GM18526 (cell line): Measurements from ENCODE around the gene TCF7.

Source experiments
- POLR2A ChIP-seq: IDR thresholded peaks from 3 replicates; pipeline ENCODE4 v1.6.1; 2011; ENCODE audit not compliant: insufficient read length; ENCODE audit errors: extremely low read depth

Gene TCF7

DNA sequence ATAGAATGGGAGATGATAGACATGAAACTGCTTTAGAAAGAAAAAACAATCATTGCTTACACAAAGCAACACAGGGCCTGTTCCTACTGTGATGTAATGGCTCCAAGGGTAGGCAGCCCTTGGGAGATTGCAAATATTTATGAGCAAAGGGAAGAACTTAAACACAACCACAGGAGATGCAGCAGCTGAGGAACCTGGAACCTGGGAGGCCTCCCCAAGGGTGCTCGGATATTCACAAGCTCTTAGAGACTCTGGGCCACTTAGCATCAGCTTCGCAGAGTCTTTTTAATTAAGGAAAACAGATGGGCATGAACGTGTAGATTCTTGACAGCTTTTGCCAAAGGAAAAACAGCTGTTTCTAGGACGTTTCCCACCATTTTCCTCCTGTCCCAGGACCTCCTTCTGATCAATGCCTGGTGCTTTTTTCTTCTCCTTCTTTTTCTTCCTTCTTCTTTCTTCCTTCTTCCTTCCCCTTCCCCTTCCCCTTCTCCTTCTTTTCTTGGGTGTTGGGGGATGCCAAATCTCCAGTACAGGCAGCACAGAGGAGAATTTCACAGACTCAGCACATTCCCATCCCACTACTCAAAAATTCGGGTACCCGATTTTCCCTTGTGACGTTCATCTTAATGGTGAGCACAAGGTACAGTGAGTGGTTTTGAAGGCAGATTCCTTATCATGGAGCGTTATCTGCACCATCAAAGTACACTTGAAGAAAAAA, 28.1 kb upstream of the TCF7 start:
- TF ChIP-seq POLR2A: no peak

- TF ChIP-seq POLR2A: no peak
Observed at GRCh38 chr5:134086943-134087305, 27.6 kb upstream of the TCF7 start.

DNA sequence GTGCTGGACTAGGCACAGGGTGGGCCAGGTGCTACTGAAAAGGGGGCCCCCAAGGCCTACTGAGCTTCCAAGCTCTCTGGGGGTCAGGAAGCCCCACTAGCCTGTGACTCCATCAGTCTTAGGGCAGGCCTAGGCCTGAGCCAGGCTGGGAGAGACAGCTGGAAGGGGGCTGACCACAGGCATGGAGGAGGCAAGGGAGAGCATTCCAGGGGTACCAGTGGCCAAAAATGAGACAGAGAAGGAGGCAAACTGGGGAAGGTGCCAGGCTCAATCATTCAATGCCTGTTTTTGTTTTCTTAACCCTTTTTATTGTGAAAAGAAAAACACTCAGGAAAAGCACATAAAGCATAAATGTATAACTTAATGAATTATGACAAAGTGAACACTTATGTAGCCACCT, 26.2 kb upstream of the TCF7 start:
- no peak for TF ChIP-seq POLR2A

GRCh38 chr5:134088994-134089560, 25.4 kb upstream of the TCF7 start:
- TF ChIP-seq POLR2A: no peak

DNA sequence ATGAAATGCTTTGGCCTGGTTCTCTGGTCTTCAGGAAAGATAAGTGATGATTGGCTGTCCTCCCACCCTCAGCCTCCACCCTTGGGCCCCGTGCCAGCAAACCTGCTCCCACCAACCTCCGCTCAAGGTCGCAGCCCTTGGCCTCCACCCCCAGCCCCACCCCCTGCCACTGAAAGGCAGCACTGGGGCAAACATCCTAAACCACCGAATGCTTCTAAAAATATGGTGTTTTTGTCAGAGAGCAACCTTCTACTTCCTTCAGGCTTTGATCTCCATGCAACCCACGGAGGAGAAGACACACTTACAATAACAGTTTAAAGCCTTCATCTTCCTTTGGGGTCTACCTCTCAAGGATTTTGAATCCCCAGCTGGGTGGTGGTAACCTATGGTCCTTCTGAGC, 24.0 kb upstream of the TCF7 start:
- TF ChIP-seq POLR2A: no peak

GRCh38 chr5:134091626-134092121, 22.8 kb upstream of the TCF7 start:
- no peak for TF ChIP-seq POLR2A

DNA sequence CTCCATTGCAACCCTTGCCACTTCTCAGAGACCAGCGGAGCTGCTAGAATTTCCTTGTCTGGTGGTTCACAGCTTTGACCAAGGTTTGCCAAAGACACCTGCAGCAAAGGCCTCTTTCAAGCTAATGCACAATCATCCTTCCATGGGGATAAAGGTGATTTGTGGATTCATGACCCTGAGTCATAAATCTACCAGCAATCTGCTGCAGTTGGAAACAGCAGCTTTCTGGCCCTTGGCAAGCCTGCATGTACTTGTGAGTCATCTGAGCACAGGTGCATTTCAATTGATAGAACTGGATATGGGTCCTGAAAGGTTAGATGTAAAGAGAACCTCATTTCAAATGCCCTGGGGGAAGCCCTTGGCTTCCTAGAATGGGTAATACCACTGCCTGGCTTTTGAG, 21.6 kb upstream of the TCF7 start:
- TF ChIP-seq POLR2A: no peak

DNA sequence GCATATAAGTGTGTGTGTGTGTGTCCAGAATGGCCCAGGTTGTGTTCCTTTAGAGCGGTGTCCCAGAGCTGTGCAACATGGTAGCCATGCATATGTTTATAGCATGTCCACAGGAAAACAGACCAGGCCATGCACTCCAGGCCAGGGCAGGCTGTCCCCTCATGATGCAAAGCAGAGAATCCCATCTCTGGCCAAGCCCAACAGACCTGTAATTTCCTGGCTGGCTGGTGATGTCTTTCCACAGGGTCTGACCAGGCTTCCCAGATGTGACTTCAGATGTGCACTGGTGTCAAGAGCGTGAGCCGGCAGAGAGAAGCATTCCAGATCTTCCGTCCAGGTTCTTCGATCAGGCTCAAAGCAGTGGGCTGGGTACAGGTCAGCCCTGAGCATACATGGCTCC, 21.1 kb upstream of the TCF7 start:
- TF ChIP-seq POLR2A: no peak

- no peak for TF ChIP-seq POLR2A
Observed at GRCh38 chr5:134095293-134095692, 19.2 kb upstream of the TCF7 start.

DNA sequence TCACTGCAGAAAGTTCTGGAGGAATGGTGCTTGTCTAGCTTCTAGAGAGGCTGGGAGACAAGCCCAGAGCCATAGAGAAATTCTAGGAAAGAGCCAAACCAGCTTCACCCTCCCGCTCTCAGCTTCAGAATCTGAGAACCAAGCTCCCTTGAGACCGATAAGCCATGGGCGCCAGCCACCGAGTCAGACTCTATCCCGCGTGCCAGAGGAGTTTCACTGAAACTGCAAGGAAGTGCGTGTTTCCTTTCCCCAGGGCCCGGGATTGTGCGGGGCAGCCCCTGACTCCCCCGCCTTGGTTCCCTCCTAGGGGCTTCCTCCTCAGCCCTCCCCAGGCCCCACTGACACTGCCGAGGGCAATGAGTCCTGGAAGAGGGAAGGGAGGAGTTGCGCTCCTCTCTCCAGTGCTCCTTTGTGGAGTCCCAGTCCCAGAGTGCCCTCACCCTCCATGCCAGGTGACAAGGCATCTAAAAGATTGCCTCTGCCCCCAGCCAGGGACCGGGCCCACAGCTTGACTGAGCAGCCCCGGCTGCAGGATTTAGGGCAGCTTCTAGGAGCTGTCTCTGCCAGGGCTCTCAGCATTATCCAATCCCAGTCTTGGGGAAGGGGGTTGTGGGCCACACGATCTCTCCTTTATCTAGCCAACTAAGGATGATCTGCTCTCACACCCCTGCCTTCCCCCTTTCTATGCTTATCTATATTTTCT, 18.4 kb upstream of the TCF7 start:
- no peak for TF ChIP-seq POLR2A

DNA sequence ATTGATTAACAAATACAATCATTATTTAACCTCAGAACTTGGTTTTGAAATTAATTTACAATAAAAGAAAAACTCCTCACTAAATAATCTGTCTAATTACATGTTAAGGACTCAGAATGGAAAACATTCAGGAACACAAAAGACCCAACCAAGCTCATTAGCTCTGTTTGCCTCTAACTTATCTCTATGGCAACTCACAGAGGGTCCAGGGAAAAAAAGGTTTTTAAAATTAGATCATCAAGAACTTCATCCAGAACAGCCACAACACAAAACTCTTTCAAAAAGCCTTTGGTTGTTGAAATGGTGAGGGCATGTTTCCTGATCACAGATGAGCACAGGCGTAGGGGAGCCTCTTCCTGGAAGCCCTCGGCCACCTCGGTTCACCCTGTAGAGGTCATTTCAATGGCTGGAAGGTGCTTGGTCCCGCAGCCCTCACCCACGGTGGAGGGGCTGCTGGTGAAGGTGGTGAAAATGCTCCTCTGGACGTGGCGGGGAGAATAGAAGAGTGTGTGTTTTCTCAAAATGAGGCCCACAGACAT, 17.2 kb upstream of the TCF7 start:
- TF ChIP-seq POLR2A: no peak

GRCh38 chr5:134098690-134099089, 15.8 kb upstream of the TCF7 start:
- TF ChIP-seq POLR2A: no peak

- no peak for TF ChIP-seq POLR2A
Observed at GRCh38 chr5:134099288-134099872, 15.1 kb upstream of the TCF7 start.

GRCh38 chr5:134099939-134100282, 14.6 kb upstream of the TCF7 start:
- no peak for TF ChIP-seq POLR2A

- no peak for TF ChIP-seq POLR2A
Observed at GRCh38 chr5:134100283-134101091, 14.0 kb upstream of the TCF7 start.
